Amniotic epithelial cell (primary cell): ENCODE measurements around the gene ZDHHC18.

Experiments
- DNase-seq: peaks from one replicate; pipeline ENCODE4 v3.0.0-alpha.2; 2010; ENCODE audit warnings: low read depth

Gene ZDHHC18

DNA sequence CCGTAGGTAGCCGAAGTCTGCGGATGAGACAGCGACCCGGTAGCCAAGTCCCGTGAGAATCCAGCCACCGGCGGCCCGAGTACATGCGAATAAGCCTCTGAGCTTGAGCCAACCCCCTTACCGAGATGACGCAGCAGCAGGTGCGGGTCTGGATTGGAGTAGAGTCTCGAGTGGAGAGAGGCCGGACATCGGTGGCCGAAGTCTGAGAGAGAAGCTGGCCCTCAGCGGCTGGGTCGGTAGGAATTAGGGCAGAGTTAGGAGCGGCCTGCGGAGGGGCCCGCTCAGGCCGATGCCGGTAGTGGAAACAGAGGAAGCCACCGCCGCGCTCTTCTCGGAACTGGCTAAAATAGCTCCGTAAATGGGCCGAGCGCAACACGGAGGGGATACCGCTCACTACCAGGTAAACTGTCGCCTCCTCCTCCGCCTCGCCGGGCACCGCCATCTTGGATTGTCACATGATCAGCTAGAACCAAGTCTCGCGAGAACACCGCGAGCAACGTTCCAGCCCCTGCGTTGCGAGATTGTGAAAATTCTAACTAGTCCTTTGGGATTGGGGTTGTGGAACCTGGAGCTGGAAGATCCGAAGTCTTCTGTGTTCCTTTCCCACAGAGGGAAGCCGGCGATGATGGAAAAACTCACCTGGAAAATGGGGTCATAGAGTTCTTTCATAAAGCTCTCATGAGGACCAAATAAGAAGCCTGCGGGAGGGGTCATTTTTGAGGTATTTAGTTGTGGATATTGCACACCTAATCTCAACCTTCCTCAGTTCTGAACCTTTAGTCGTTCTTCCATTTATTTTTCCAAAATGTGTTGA lies 73.7 kb downstream of the ZDHHC18 start, which contains the start of gene GPATCH3:
GPATCH3 (minus strand) TSS at position 467 of the 814 bp plus-strand sequence; CDS start at position 442, 25 bp downstream.
- DNase-seq: peak; percentile 88

DNA sequence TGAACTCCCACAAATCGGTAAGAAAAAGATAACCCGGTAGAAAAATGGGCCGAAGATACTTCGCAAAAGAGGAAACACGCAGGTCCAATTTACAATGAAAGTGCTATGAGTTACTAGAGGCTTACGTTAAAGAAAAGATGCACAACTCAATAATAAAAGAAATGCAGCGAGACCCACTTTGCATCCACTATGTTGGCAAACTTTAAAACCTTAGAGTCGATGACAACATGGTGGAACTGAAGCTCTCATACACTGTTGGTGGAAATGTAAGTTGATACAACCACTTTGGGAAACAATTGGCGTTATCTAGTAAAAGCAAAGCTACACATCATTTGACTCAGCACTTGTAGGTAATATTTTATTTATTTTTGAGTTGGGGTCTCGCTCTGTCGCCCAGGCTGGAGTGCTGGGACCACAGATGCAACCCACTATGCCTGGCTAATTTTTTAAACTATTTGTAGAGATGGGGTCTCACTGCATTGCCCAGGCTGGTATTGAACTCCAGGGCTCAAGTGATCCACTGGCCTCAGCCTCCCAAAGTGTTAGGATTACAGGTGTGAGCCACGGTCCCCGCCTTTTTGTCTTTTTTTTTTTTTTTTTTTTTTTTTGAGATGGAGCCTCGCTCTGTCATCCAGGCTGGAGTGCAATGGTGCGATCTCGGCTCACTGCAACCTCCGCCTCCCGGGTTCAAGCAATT lies 74.5 kb downstream of the ZDHHC18 start:
- DNase-seq: no peak
